ENCODE measurements around the gene EIF4G3. TPM values are rescaled to one million over a fixed set of nuclear protein-coding genes. Genes with fewer than 3 reads are reported as not detected.
"Not testable (repeated sequence)": the region's sequence is repeated elsewhere in the genome, so short reads cannot be mapped to it uniquely, and the experiment has no call there.

The EIF4G3 gene
- polyA plus RNA-seq, 4 donors = 10.8 to 32.1 (median 20.1) TPM

- Histone ChIP-seq H3K27ac (ENCODE audit: low read depth in 1 of 3, low read length in 2 of 3) (no peak overlapping the region), H3K9me3 (ENCODE audit: control insufficient read depth in 2 of 2, insufficient read depth in 1 of 2, low read depth in 1 of 2, low read length in 1 of 2) (no peaks in the 10 kb centered on the region), H3K4me1 (ENCODE audit: control insufficient read depth in 3 of 3, insufficient read depth in 2 of 3, low read depth in 1 of 3, low read length in 2 of 3) (no peaks in the 10 kb centered on the region), H3K27me3 (ENCODE audit: control insufficient read depth in 3 of 3, insufficient read depth in 3 of 3, low read length in 3 of 3) (no peaks in the 10 kb centered on the region), H3K4me3 (ENCODE audit: low read depth in 1 of 3, low read length in 3 of 3) (no peak overlapping the region), H3K36me3 (ENCODE audit: control insufficient read depth in 3 of 3, insufficient read depth in 2 of 3, low read depth in 1 of 3, low read length in 3 of 3) (peaks cover 0 to 15% (median 7%) of the 10 kb centered on the region in 3 donors)
- FAIRE-seq (no peak), DNase-seq (no peak)
- WGBS, 3 donors = 91 to 93% (median 92%) methylated on average over 5 of the region's 5 CpGs
These were observed 364.8 kb downstream of the EIF4G3 start for GRCh38 chr1:20811916-20812315.

GRCh38 chr1:20793236-20793635, 383.5 kb downstream of the EIF4G3 start:
- no peak for DNase-seq
- 96 to 99% (median 97%) methylated on average over 4 of the region's 4 CpGs for WGBS, 3 donors
- Histone ChIP-seq H3K4me3 (ENCODE audit: low read depth in 1 of 3, low read length in 3 of 3) (no peak overlapping the region), H3K27me3 (ENCODE audit: control insufficient read depth in 3 of 3, insufficient read depth in 3 of 3, low read length in 3 of 3) (no peaks in the 10 kb centered on the region), H3K36me3 (ENCODE audit: control insufficient read depth in 3 of 3, insufficient read depth in 2 of 3, low read depth in 1 of 3, low read length in 3 of 3) (no peaks in the 10 kb centered on the region), H3K4me1 (ENCODE audit: control insufficient read depth in 3 of 3, insufficient read depth in 2 of 3, low read depth in 1 of 3, low read length in 2 of 3) (peaks cover 0 to 4% (median 0%) of the 10 kb centered on the region in 3 donors), H3K9me3 (ENCODE audit: control insufficient read depth in 2 of 2, insufficient read depth in 1 of 2, low read depth in 1 of 2, low read length in 1 of 2) (no peaks in the 10 kb centered on the region), H3K27ac (ENCODE audit: low read depth in 1 of 3, low read length in 2 of 3) (no peak overlapping the region)
- no peak for FAIRE-seq

GRCh38 chr1:20792196-20792595, 384.5 kb downstream of the EIF4G3 start:
- peaks cover 0 to 5% (median 0%) of the 10 kb centered on the region in 3 donors for H3K4me1 ChIP-seq (ENCODE audit: control insufficient read depth in 3 of 3, insufficient read depth in 2 of 3, low read depth in 1 of 3, low read length in 2 of 3)
- 67 to 96% (median 91%) methylated on average over 2 of the region's 2 CpGs for WGBS, 3 donors
- no peaks in the 10 kb centered on the region for H3K9me3 ChIP-seq (ENCODE audit: control insufficient read depth in 2 of 2, insufficient read depth in 1 of 2, low read depth in 1 of 2, low read length in 1 of 2)
- no peak overlapping the region for H3K27ac ChIP-seq (ENCODE audit: low read depth in 1 of 3, low read length in 2 of 3)
- H3K4me3 ChIP-seq (ENCODE audit: low read depth in 1 of 3, low read length in 3 of 3) = no peak overlapping the region
- H3K36me3 ChIP-seq (ENCODE audit: control insufficient read depth in 3 of 3, insufficient read depth in 2 of 3, low read depth in 1 of 3, low read length in 3 of 3) = no peaks in the 10 kb centered on the region
- DNase-seq (no peak), FAIRE-seq (no peak)
- H3K27me3 ChIP-seq (ENCODE audit: control insufficient read depth in 3 of 3, insufficient read depth in 3 of 3, low read length in 3 of 3) = no peaks in the 10 kb centered on the region

DNA sequence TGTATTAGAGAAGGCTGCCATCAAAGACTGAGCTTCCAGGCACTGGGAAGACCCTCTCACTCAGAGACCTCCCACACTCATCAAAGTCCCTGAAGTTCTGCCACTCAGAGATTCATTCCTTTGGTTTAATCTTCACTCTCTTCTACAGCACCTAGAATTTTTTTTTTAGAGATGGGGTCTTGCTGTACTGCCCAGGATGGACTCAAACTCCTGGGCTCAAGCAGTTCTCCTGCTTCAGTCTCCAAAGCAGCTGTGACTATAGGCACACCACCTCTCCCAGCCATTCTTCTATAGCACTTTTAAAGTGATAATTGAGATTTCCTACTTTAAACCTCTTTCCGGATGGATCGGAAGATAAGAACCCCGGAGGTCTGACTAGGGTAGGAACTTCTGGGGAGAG, 385.9 kb downstream of the EIF4G3 start:
- no peak overlapping the region for H3K27ac ChIP-seq (ENCODE audit: low read depth in 1 of 3, low read length in 2 of 3)
- FAIRE-seq = no peak
- H3K4me3 ChIP-seq (ENCODE audit: low read depth in 1 of 3, low read length in 3 of 3) = no peak overlapping the region
- 70 to 86% (median 78%) methylated on average over 3 of the region's 3 CpGs for WGBS, 3 donors
- peaks cover 0 to 5% (median 0%) of the 10 kb centered on the region in 3 donors for H3K4me1 ChIP-seq (ENCODE audit: control insufficient read depth in 3 of 3, insufficient read depth in 2 of 3, low read depth in 1 of 3, low read length in 2 of 3)
- H3K9me3 ChIP-seq (ENCODE audit: control insufficient read depth in 2 of 2, insufficient read depth in 1 of 2, low read depth in 1 of 2, low read length in 1 of 2) = no peaks in the 10 kb centered on the region
- DNase-seq = no peak
- no peaks in the 10 kb centered on the region for H3K27me3 ChIP-seq (ENCODE audit: control insufficient read depth in 3 of 3, insufficient read depth in 3 of 3, low read length in 3 of 3)
- H3K36me3 ChIP-seq (ENCODE audit: control insufficient read depth in 3 of 3, insufficient read depth in 2 of 3, low read depth in 1 of 3, low read length in 3 of 3) = no peaks in the 10 kb centered on the region

GRCh38 chr1:20789598-20789997, 387.1 kb downstream of the EIF4G3 start:
- not testable (repeated sequence) for H3K9me3 ChIP-seq (ENCODE audit: control insufficient read depth in 2 of 2, insufficient read depth in 1 of 2, low read depth in 1 of 2, low read length in 1 of 2); H3K27me3 ChIP-seq (ENCODE audit: control insufficient read depth in 3 of 3, insufficient read depth in 3 of 3, low read length in 3 of 3); H3K4me1 ChIP-seq (ENCODE audit: control insufficient read depth in 3 of 3, insufficient read depth in 2 of 3, low read depth in 1 of 3, low read length in 2 of 3); H3K36me3 ChIP-seq (ENCODE audit: control insufficient read depth in 3 of 3, insufficient read depth in 2 of 3, low read depth in 1 of 3, low read length in 3 of 3); FAIRE-seq; H3K27ac ChIP-seq (ENCODE audit: low read depth in 1 of 3, low read length in 2 of 3); H3K4me3 ChIP-seq (ENCODE audit: low read depth in 1 of 3, low read length in 3 of 3); DNase-seq
- 81 to 91% (median 90%) methylated on average over 9 of the region's 9 CpGs for WGBS, 3 donors

DNA sequence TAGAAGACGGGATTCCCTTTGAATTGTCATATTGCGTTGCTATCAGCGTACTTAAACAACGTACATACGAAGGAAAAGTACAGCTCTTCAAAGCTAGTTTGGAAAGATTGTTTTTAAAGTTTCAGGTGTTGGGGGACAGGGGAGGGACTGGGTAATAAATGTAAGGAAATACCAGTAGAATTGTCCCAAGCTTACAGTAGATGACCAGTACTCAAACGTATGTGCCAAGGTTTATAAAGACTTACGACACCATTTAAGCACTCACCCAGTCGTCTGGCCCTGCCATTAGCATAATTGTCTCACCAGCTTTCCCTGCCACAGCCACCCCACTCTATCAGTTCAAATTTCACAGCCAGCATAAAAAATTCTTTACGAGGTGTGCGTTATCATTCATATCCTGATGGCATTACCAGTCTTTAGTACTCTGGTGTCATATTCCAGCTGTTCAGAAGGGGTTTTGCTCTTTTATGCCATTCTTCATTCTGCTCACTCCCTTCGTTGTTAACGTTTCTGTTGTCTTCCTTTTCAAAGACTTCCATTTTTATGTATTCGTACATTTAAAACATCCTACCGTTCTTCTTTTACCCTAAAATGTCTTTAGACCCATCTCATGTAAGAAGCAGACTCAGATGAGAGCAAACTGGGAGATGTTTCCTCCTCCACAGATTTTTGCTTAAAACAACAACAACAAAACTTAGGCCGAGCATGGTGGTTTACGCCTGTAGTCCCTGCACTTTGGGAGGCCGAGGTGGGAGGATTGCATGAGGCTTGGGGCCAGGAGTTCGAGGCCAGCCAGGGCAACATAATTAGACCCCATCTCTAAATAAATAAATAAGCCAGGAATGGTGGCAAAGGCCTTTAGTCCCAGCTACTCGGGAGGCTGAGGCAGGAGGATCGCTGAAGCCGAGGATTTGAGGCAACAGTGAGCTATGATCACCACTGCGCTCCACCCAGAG, 388.6 kb downstream of the EIF4G3 start:
- peak overlapping the region; percentile 88 to 98 (median 91) for H3K27ac ChIP-seq (ENCODE audit: low read depth in 1 of 3, low read length in 2 of 3)
- peaks cover 0 to 11% (median 9%) of the 10 kb centered on the region in 3 donors for H3K4me1 ChIP-seq (ENCODE audit: control insufficient read depth in 3 of 3, insufficient read depth in 2 of 3, low read depth in 1 of 3, low read length in 2 of 3)
- DNase-seq (peak; percentile 44 to 75), FAIRE-seq (no peak)
- H3K36me3 ChIP-seq (ENCODE audit: control insufficient read depth in 3 of 3, insufficient read depth in 2 of 3, low read depth in 1 of 3, low read length in 3 of 3) = peaks cover 0 to 2% (median 0%) of the 10 kb centered on the region in 3 donors
- 41 to 48% (median 45%) methylated on average over 22 of the region's 22 CpGs for WGBS, 3 donors
- H3K27me3 ChIP-seq (ENCODE audit: control insufficient read depth in 3 of 3, insufficient read depth in 3 of 3, low read length in 3 of 3) = no peaks in the 10 kb centered on the region
- no peaks in the 10 kb centered on the region for H3K9me3 ChIP-seq (ENCODE audit: control insufficient read depth in 2 of 2, insufficient read depth in 1 of 2, low read depth in 1 of 2, low read length in 1 of 2)
- H3K4me3 ChIP-seq (ENCODE audit: low read depth in 1 of 3, low read length in 3 of 3) = peak overlapping the region; percentile 73 to 98 (median 74)

DNA sequence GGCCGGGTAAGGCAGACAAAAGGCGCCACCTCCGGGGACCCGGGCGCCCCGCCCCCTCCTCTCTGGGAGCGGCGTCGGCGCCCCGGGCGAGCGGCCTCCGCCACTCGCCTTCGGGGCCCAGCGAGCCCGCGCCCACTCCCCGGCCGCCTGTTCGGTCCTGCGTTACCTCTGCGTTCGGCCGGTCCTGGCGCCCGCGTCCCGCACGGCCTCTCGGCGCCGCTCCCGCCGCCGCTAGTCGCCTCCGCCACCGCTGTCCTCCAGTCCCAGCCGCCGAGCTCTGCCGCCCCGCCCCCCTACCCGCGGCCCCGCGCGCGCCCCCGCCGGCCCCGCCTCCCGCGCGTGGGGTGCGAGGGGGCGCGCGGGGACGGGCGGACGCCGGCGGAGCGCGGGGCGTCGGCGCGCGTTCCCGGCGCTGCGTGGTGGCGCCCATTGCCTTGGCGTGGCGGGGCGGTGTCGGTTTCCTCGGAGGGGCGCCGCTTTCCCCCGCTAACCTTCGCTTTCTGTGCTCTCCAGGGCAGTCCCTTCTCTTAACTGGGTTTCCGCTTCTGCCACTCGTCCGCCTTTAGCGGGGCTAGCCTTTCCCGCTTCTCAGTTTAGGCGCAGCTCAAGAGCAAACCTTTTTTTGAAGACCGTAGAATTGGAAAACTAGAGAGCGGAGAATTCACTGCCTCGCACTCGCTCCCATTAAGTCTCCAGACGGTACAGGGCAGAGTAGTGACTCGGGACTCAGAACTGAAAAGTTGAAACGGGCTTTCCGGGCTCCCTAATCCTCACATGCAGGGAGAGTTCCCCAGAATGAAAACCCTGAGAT, 389.5 kb downstream of the EIF4G3 start, which contains the start of gene HP1BP3:
HP1BP3 (minus strand) TSS at position 279 of the 811 bp plus-strand sequence. CDS start 6,867 bp downstream, outside the sequence.
- peaks cover 0 to 11% (median 9%) of the 10 kb centered on the region in 3 donors for H3K4me1 ChIP-seq (ENCODE audit: control insufficient read depth in 3 of 3, insufficient read depth in 2 of 3, low read depth in 1 of 3, low read length in 2 of 3)
- H3K4me3 ChIP-seq (ENCODE audit: low read depth in 1 of 3, low read length in 3 of 3) = peak within 1 kb of the TSS; percentile 91 to 98 (median 94)
- no peaks in the 10 kb centered on the region for H3K27me3 ChIP-seq (ENCODE audit: control insufficient read depth in 3 of 3, insufficient read depth in 3 of 3, low read length in 3 of 3)
- peaks cover 0 to 6% (median 0%) of the 10 kb centered on the region in 3 donors for H3K36me3 ChIP-seq (ENCODE audit: control insufficient read depth in 3 of 3, insufficient read depth in 2 of 3, low read depth in 1 of 3, low read length in 3 of 3)
- H3K27ac ChIP-seq (ENCODE audit: low read depth in 1 of 3, low read length in 2 of 3) = peak within 1 kb of the TSS; percentile 97 to 99 (median 99)
- WGBS, 3 donors = 0 to 1% (median 1%) methylated on average over 24 to 99 of the region's 99 CpGs
- no peaks in the 10 kb centered on the region for H3K9me3 ChIP-seq (ENCODE audit: control insufficient read depth in 2 of 2, insufficient read depth in 1 of 2, low read depth in 1 of 2, low read length in 1 of 2)
- DNase-seq (peak; percentile 63 to 90), FAIRE-seq (no peak)

Measured in small intestine (tissue), 7 donors.